VCaP (cell line): ENCODE data around the gene FCGR1A.
"Not testable (repeated sequence)": the region's sequence is repeated elsewhere in the genome, so short reads cannot be mapped to it uniquely, and the experiment has no call there.

Experiments used
- H3K27ac ChIP-seq: fragments of 450-650 bp; 2 replicates; pipeline ENCODE4 v1.5.1; 2017
- TF ChIP-seq, protein P1 (sequence below): fragments of 450-650 bp; conservative IDR thresholded peaks from 2 replicates; pipeline ENCODE4 v1.5.1; 2017; ENCODE audit warnings: mild to moderate bottlenecking, moderate library complexity

The FCGR1A gene

DNA sequence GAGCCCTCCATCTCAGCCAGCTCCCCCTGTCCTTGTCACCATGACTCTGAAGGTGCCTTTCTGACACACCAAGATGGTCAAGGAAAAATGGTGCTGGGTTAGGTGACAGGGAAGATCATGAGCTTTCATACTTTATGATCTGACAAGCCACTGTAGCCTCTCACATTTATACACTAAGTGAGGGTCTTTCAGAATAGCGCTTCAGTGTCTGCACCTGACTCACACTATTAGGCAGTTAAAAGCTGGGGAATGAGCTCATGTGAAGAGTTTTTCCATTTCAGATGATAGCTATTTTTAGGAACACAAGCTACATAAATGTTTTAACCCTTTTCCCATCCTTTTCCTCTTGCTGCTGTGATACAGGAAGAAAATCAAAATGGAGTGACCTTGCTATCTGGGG, 4.2 kb upstream of the FCGR1A start:
- H3K27ac ChIP-seq: not testable (repeated sequence)

DNA sequence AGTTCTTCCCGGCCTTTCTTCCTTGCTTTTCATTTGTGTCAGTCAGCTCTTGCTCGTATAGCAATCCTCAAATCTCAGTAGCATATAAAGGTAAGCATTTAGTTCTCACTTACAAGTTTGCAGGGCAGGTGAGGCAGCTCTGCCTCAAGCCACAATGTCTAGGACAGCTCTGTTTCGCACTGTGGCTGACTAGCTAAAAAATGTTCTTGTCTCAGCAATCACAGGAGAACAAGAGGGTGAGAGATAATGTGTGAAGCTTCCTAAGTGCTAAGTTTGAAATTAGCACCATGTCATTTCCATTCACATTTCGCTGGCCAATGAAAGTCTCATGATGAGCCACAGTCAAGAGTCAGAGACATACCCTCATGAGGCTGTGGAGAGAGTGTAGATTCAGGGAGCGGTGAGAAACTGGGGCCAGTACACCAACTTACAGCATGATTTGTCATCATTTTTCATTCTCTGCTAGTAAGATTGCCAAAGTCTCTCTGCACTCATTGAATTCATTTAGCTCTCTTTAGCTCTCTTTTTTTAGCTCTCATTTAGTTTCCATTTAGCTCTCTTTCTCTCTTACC, 995 bp upstream of the FCGR1A start:
- H3K27ac ChIP-seq: not testable (repeated sequence)

DNA sequence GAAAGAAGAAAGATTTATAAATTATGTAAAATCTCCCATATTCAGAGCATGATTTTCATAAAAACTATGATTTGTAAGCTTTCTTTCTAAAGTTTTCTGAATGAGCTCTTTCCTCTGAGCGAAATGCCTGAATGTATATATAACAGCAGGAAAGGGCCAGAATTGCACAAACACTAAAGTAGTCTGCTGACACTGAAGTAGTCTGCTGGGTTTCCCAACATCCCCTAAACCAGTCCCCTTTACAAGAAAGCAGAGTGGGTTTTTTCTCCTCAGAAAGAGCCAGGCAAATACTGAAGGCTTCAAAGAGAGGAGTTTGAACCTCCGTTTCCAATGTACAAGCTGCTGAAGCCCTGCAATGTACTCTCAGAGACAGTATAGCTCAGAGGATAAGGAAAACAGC, 795 bp downstream of the FCGR1A start:
- not testable (repeated sequence) for H3K27ac ChIP-seq

DNA sequence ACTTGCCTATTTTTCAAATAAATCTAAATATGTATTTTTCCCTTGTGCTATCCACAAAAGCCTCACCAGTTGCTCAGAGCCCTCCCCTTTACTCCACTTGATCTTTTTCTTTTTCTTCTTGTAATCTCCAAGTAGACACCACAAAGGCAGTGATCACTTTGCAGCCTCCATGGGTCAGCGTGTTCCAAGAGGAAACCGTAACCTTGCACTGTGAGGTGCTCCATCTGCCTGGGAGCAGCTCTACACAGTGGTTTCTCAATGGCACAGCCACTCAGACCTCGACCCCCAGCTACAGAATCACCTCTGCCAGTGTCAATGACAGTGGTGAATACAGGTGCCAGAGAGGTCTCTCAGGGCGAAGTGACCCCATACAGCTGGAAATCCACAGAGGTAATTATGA, 1.4 kb downstream of the FCGR1A start:
- H3K27ac ChIP-seq: not testable (repeated sequence)

DNA sequence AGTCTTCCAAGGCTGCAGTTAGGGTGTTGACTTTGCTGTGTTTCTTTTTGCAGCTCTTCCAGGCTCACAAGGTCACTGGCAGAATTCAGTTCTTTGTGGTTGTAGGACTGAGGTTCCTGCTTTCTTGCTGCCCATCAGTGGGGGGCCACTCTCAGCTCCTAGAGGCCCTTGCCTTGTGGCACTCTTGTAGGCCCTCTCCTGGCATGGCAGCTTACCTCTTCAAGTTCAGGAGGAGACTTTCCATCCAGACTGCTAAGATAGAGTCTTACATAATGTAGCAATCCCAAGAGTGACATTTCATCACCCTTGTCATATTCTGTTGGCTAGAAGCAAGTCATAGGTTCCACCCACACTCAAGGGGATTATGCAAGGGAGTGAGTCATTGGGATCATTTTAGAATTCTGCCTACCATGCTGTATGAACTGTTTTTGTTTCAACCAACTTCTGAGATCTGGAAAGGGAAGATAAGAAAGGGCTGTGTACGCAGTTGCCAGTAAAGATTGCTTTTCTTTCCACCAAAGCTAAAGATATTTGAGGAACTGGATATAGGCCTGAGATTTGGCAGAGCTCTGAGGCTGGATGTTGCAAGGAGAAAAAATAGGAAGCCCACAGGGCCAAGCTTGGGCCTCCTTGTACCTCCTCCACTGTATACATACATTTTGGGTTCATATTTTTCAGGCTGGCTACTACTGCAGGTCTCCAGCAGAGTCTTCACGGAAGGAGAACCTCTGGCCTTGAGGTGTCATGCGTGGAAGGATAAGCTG, 5.4 kb downstream of the FCGR1A start:
- H3K27ac ChIP-seq: not testable (repeated sequence)

DNA sequence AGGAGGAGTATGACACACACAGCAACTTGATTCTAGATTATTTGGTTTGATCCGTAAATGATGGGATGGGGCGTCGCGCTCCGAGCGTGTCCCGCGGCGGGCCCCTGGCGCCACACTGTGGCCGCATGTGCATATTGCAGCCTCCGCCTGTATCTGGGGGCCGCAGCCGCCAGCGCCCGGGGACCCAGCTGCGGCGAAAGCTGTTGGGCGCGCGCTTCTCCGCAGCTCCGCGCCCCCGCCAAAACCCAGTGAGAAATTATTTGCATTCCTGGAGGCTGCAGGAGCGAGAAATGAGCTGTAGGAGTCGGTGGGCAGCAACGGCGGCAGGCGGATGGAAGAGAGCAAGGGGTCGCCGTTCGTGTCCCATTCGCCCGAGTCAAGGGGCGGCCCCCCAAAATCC, 10.0 kb downstream of the FCGR1A start:
- TF ChIP-seq, protein P1, sequence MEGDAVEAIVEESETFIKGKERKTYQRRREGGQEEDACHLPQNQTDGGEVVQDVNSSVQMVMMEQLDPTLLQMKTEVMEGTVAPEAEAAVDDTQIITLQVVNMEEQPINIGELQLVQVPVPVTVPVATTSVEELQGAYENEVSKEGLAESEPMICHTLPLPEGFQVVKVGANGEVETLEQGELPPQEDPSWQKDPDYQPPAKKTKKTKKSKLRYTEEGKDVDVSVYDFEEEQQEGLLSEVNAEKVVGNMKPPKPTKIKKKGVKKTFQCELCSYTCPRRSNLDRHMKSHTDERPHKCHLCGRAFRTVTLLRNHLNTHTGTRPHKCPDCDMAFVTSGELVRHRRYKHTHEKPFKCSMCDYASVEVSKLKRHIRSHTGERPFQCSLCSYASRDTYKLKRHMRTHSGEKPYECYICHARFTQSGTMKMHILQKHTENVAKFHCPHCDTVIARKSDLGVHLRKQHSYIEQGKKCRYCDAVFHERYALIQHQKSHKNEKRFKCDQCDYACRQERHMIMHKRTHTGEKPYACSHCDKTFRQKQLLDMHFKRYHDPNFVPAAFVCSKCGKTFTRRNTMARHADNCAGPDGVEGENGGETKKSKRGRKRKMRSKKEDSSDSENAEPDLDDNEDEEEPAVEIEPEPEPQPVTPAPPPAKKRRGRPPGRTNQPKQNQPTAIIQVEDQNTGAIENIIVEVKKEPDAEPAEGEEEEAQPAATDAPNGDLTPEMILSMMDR: peak; percentile 53; the same call in 1 of the 2 replicates
- not testable (repeated sequence) for H3K27ac ChIP-seq

DNA sequence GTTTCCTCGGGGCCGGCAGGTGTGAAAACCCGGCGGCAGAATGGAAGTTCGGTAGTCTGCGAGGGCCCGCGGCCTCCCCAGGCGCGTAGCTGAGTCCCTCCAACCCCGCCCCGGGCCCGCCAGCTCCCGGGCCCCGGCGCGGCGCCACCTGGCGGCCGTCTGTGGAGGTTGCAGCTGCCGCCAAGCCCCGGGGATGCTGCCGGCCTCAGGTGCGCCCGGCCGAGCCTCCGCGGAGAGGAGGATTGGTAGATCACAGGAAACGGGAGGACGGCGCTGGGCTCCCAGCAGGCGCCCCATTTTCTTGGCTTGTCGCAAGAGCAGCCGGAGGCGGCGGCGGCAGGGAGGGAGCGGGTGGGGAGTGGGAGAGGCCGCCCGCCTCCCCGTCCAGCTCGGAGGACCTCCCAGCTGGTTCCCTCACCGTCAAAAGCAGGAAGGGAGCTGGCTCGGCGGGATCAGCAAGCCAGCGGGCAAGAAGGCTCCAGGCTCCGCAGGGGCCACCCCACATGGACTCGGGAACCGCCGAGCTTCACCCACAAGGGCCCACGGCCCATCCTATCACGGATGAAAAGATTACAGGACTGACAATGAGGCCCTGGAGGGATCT, 10.5 kb downstream of the FCGR1A start:
- TF ChIP-seq, protein P1: peak; percentile 73
- H3K27ac ChIP-seq: not testable (repeated sequence)

DNA sequence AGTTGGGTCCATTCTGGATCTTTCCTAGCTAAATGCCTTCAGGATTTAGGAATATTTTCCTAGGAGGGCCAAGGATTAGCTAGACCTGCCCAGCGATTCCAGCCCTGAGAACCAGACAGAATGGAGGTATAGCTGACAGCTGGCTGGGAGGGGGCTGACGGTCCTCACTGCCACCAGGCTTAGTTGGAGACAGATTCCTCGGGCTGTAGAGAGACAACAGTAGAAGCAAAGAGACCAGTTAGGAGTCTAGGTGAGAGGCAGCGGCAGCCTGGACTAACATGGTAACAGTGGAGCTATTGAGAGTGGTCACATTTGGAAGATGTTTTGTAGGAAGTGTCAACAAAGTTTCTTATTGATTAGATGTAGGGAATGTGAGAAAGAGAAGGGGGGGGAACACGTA, 11.4 kb downstream of the FCGR1A start:
- H3K27ac ChIP-seq: not testable (repeated sequence)

DNA sequence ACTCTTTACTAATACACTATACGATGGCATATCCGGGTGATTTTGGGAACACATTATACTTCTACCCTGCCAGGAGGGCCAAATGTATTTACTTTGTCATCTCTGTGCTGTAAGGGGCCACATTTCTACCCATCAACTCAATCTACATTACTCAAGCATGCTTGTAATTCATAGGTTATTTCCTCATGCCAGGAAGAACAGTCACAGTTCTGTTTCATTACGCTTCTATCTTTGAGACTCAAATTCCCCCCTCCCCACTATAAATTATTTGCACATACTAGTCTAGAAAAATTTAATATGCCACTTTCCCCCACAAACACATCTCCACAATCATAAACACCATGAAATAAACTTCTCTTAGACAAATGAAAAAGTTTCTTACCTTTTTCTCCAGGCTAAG, 19.1 kb downstream of the FCGR1A start:
- H3K27ac ChIP-seq: not testable (repeated sequence)

DNA sequence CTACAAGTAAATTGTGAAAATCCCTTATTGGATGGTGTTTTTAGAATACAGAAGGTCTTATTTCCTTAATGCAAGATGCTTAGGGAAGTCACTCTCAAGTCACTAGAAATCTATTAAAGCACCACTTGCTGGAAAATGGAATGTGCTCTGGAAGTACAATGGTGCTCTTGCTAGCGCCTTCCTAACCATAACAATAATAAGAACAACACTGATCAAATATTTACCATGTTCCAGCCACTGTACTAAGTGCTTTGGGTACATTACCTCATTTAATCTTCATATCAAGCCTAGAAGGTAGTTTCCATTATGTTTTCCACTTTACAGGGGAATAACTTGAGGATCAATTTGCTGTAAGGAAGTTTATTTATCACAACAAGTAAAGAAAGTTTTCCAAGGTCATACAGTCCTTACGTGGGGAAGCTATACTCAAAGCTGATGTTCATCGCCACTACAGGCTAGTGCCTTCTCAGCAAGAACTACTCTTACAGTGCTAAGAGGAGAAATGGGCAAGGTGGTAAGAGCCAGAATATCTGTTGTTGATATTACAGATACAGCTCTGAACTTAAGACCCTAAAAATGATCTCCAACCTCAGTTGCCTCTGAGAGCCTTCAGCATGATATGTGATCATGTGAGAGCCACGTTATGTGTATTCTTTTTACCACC, 22.1 kb downstream of the FCGR1A start:
- H3K27ac ChIP-seq: not testable (repeated sequence)

DNA sequence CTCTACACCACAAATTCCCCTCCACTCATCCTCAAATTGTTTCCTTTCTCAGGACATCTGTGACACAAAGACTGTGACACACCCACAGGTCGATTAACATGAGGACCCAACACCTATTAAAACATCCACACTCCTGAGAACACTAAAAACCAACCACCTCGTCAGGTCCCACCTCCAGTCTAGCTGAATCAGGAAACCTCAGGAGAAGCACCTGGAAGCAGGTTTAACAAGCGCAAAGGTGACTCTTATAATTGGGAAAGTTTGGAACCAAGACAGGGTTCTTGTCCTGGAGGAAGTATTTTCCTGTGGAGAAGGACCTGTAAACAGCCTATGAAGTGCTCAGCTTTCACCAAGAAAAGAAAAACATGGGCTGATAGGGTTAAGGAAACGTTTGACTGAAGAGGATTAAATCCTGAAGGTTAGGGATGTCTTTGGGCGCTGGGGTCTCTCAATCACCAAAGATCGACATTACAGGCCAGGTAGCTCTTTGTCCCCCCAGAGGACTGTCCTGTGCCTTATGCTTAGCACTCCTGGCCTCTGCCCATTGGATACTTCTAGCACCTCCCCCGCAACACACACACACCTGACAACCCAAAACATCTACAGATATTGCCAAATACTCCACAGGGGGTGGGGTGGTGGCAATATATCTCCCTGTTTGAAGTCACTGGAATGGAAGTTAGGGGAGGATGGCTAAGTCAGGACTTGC, 28.4 kb downstream of the FCGR1A start:
- H3K27ac ChIP-seq: not testable (repeated sequence)

DNA sequence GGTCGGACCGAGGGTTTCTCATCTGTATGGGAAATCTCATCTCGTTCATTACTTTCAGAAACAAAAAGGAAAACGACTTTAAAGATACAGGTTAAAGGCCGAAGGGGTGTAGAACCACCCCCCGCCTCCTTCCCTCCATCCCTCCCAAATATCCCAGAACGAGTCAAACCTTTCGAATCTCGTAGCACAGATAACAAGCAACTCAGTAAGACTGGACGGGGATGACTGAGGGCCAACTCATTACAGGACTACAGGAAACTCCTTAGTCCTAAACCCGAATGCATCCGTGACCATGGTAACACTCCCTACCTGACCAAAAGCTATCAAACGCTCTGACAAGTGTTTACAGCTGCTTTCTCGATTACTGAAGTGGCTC, 29.0 kb downstream of the FCGR1A start:
- H3K27ac ChIP-seq: not testable (repeated sequence)

DNA sequence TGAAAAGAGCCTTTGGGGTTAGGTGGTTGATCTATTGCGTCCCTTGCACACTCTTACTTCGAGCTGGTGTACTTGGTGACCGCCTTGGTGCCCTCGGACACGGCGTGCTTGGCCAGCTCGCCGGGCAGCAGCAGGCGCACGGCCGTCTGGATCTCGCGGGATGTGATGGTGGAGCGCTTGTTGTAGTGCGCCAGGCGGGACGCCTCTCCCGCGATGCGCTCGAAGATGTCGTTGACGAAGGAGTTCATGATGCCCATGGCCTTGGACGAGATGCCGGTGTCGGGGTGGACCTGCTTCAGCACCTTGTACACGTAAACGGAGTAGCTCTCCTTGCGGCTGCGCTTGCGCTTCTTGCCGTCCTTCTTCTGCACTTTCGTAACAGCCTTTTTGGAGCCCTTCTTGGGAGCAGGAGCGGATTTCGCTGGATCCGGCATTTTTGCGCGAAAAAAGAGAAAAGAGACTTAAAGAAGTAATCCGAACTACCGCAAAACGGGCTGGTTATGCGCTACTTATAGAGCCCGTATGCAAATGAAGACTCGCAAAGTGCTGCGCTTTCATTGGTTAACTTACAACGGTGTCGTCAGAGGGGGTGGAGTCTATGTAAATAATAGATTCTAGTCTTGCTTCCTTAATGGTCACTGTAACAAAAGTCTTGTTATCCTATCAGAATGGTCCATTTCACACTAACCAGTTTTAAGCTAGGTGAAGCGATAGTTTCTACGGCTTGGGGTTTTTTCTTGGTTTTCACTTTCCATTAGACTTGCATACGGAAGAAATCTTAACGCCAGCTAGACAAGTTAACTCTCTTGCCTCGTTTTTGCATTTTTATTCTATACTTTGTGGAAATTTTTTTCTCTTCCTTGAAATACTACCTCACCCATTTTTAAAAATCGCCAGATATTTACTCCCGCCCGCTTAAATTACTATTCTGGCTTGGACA, 29.7 kb downstream of the FCGR1A start:
- peak overlapping the region; percentile 43 for H3K27ac ChIP-seq

DNA sequence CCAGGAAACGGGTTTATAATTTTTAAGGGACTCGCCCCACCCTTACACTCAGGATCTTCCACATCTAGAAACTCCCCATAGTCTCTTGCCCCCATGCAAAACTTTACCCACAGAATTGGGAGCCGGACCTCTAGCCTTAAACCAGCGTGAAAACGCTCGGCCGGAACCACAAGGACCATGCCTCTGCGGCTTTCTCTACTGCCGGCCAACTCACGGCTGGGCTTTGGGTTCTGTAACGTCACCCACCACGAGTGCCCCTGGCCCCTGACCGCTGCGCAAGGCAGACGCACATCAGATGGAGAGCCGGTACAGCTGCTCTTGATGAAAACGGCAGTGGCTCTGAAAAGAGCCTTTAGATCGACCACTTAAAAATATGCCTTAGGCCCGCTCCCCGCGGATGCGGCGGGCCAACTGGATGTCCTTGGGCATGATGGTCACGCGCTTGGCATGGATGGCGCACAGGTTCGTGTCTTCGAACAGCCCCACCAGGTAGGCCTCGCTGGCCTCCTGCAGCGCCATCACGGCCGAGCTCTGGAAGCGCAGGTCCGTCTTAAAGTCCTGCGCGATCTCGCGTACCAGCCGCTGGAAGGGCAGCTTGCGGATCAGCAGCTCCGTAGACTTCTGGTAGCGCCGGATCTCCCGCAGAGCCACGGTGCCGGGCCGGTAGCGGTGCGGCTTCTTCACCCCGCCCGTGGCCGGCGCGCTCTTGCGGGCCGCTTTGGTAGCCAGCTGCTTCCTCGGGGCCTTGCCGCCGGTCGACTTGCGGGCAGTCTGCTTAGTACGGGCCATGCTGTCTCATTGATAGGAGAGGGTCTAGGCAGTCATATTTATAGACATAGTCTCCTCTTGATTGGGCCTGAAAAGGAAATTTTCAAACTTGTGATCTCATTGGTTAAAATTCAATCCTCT, 30.7 kb downstream of the FCGR1A start:
- peak overlapping the region; percentile 43 for H3K27ac ChIP-seq

DNA sequence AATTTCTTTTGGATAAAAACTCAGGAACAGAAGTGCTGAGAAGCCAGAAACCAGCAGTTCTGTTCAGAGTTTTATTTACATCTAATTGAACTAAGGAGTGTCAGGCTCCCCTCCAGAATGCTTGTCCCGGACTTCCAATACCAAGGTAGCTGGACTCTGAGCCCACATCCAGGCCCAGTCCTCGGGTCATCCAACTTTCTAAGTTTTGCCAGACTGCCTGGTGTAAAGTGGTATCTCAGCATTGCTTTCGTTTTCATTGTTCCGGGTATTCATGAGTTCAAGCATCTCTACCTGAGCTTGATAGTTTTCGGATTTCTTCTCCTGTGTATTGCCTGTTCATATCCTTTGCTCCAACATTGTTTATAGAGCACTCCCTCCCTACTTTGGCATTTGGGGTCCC, 37.9 kb downstream of the FCGR1A start:
- H3K27ac ChIP-seq: not testable (repeated sequence)

DNA sequence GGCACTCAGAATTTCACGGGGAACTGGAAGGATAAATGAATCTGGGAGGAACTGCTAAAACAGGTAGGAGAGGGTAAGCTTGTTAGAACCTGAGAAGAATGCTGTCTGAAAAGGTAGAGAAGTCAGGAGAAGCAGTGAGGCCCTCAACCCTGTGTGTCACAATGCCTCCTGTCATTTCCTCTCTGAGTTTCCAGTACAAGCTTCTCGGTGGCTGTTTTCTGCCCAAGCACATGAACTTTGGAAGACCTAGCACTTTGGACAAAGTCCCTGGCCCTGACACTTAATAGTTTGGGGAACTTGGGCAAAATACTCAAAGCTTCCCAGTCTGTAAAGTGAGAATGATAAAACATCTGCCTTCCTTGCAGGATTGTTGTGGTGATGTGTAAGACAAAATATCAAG, 44.1 kb downstream of the FCGR1A start:
- H3K27ac ChIP-seq: not testable (repeated sequence)
